Right cardiac atrium (tissue), 5 donors: ENCODE data around the gene TMEM179. TPM values are rescaled to one million over a fixed set of nuclear protein-coding genes. Genes with fewer than 3 reads are reported as not detected.

Experiments
- ATAC-seq, 2 donors: fragments of 200-7000 bp; cut with Tn5 transposase; one replicate each; pipeline versions ENCODE4 v1.8.0 to v1.9.1; 2020; ENCODE audit warnings: moderate library complexity in 2 of 2, mild to moderate bottlenecking in 1 of 2
- DNase-seq, 3 donors: peaks; one replicate each; pipeline ENCODE4 v3.0.0-alpha.2; 2020
- H3K27ac ChIP-seq: one replicate; pipeline ENCODE4 v1.5.1; 2013; ENCODE audit warnings: mild to moderate bottlenecking, low read length, control low read depth, moderate library complexity
- H3K27me3 ChIP-seq: one replicate; pipeline ENCODE4 v1.6.1; 2013; ENCODE audit not compliant: control insufficient read depth, insufficient read depth
- H3K4me1 ChIP-seq: one replicate; pipeline ENCODE4 v1.6.1; 2013; ENCODE audit warnings: low read length; ENCODE audit not compliant: control insufficient read depth, insufficient read depth
- H3K4me3 ChIP-seq: one replicate; pipeline ENCODE4 v1.5.1; 2013; ENCODE audit warnings: low read length, control low read depth
- H3K9me3 ChIP-seq: one replicate; pipeline ENCODE4 v1.6.1; 2013; ENCODE audit warnings: low read length; ENCODE audit not compliant: control insufficient read depth
- WGBS: extraction: QIAGEN DNeasy Blood & Tissue Kit; methylation state at CpG from one replicate; pipeline ENCODE4 v1.1.7; 2013; 5-methylcytosine and 5-hydroxymethylcytosine counted together
- intact Hi-C, 4 donors: fragments of 100-400 bp; cut with DNase I; formaldehyde crosslinking; loops; one replicate each; pipeline versions ENCODE4 v1.11.0 to v1.14.0; 2022 to 2023
- polyA plus RNA-seq: library from polyadenylated mRNA; stranded (reverse); fragments of 200-250 nt; gene quantifications from one replicate; pipeline ENCODE4 v1.2.3, GENCODE V29; 2013
- total RNA-seq, 4 donors: library from RNA; stranded (reverse); fragmentation: NEBNext Ultra II Directional; extraction: Animal tissue kit (Norgen Biotek cat#: 25700); gene quantifications; one replicate each; pipeline ENCODE4 v1.2.1, GENCODE V29; 2021
- donor health status: healthy with polysubstance abuse.
- donor health status: DM: no; HTN: yes; CAD: no.
- donor health status: DM: no; HTN: no; CAD: no.
- donor health status: DM: no; HTN: yes; CAD: no; lungs with severe emphysema.
- donor health status: DM: yes; HTN: yes; CAD: no.

TMEM179 gene
- total and polyA plus RNA-seq, 5 donors, result 0.57 to 2.2 (median 1.2) TPM

GRCh38 chr14:104547310-104547997 lies 57.1 kb downstream of the TMEM179 start:
- ATAC-seq (no peak), DNase-seq (peak in 2 of 3 donors; percentile 10 to 43)
- 90% methylated on average over 18 of the region's 18 CpGs for WGBS
- Histone ChIP-seq H3K9me3 (no peaks in the 10 kb centered on the region), H3K4me1 (no peaks in the 10 kb centered on the region), H3K27me3 (no peaks in the 10 kb centered on the region), H3K27ac (no peak overlapping the region), H3K4me3 (no peak overlapping the region)
- intact Hi-C loops, result no loop called here

GRCh38 chr14:104546591-104547309 lies 57.8 kb downstream of the TMEM179 start:
- H3K4me3 ChIP-seq, result no peak overlapping the region
- H3K9me3 ChIP-seq, result no peaks in the 10 kb centered on the region
- intact Hi-C loops, result no loop called here
- 86% methylated on average over 19 of the region's 19 CpGs for WGBS
- no peak overlapping the region for H3K27ac ChIP-seq
- no peaks in the 10 kb centered on the region for H3K4me1 ChIP-seq
- ATAC-seq (no peak), DNase-seq (no peak)
- no peaks in the 10 kb centered on the region for H3K27me3 ChIP-seq

GRCh38 chr14:104545942-104546501 lies 58.5 kb downstream of the TMEM179 start:
- H3K4me1 ChIP-seq, result no peaks in the 10 kb centered on the region
- WGBS, result 24% methylated on average over 24 of the region's 24 CpGs
- no peak overlapping the region for H3K4me3 ChIP-seq
- H3K27ac ChIP-seq, result no peak overlapping the region
- H3K9me3 ChIP-seq, result no peaks in the 10 kb centered on the region
- intact Hi-C loops, result no loop called here
- ATAC-seq (peak in 1 of 2 donors; percentile 72), DNase-seq (peak in 1 of 3 donors; percentile 54)
- H3K27me3 ChIP-seq, result no peaks in the 10 kb centered on the region

GRCh38 chr14:104545151-104545941 lies 59.2 kb downstream of the TMEM179 start:
- Histone ChIP-seq H3K9me3 (no peaks in the 10 kb centered on the region), H3K4me3 (no peak overlapping the region), H3K27me3 (no peaks in the 10 kb centered on the region), H3K4me1 (no peaks in the 10 kb centered on the region), H3K27ac (no peak overlapping the region)
- DNase-seq, result no peak
- WGBS, result 52% methylated on average over 32 of the region's 32 CpGs
- no peak for ATAC-seq
- intact Hi-C loops, result no loop called here

- Histone ChIP-seq H3K4me1 (no peaks in the 10 kb centered on the region), H3K27me3 (no peaks in the 10 kb centered on the region), H3K4me3 (no peak overlapping the region), H3K27ac (no peak overlapping the region), H3K9me3 (no peaks in the 10 kb centered on the region)
- WGBS, result 72% methylated on average over 17 of the region's 17 CpGs
- no peak for ATAC-seq
- no peak for DNase-seq
- intact Hi-C loops, result no loop called here
These were observed 60.1 kb downstream of the TMEM179 start for GRCh38 chr14:104544362-104544961.

GRCh38 chr14:104542871-104543830 lies 61.4 kb downstream of the TMEM179 start:
- H3K4me3 ChIP-seq, result no peak overlapping the region
- H3K4me1 ChIP-seq, result no peaks in the 10 kb centered on the region
- intact Hi-C loops, result no loop called here
- ATAC-seq, result no peak
- 81% methylated on average over 16 of the region's 16 CpGs for WGBS
- DNase-seq, result no peak
- no peaks in the 10 kb centered on the region for H3K27me3 ChIP-seq
- H3K9me3 ChIP-seq, result no peaks in the 10 kb centered on the region
- no peak overlapping the region for H3K27ac ChIP-seq

GRCh38 chr14:104541905-104542465 lies 62.6 kb downstream of the TMEM179 start:
- no peaks in the 10 kb centered on the region for H3K27me3 ChIP-seq
- no peak overlapping the region for H3K4me3 ChIP-seq
- ATAC-seq (no peak), DNase-seq (no peak)
- intact Hi-C loops, result no loop called here
- 63% methylated on average over 11 of the region's 11 CpGs for WGBS
- no peak overlapping the region for H3K27ac ChIP-seq
- peaks cover 2% of the 10 kb centered on the region for H3K4me1 ChIP-seq
- no peaks in the 10 kb centered on the region for H3K9me3 ChIP-seq

Other genes starting within 250 kb of the TMEM179 start
- gene C14orf180, start 25.0 kb downstream of the TMEM179 start, total RNA-seq, result 100 to 1,000 TPM in 3 of 4 donors, 10 to 100 TPM in 1; 56.5 to 117 (median 104) TPM
- 153 TPM for gene C14orf180, start 25.0 kb downstream of the TMEM179 start, polyA plus RNA-seq
- gene INF2, start 84.8 kb upstream of the TMEM179 start, total RNA-seq, result 10 to 100 TPM; 36.2 to 46.4 (median 42.3) TPM
- gene INF2, start 84.8 kb upstream of the TMEM179 start, polyA plus RNA-seq, result 36.6 TPM
- 100 to 1,000 TPM; 156 to 212 (median 188) TPM for gene ADSS1, start 119.5 kb upstream of the TMEM179 start, total RNA-seq
- 217 TPM for gene ADSS1, start 119.5 kb upstream of the TMEM179 start, polyA plus RNA-seq
- gene SIVA1, start 148.4 kb upstream of the TMEM179 start, total RNA-seq, result 10 to 100 TPM; 74.6 to 88.5 (median 85.1) TPM
- 201 TPM for gene SIVA1, start 148.4 kb upstream of the TMEM179 start, polyA plus RNA-seq
- gene AKT1, start 191.0 kb upstream of the TMEM179 start, total RNA-seq, result 100 to 1,000 TPM; 120 to 154 (median 126) TPM
- gene AKT1, start 191.0 kb upstream of the TMEM179 start, polyA plus RNA-seq, result 101 TPM
- gene ZBTB42, start 196.3 kb upstream of the TMEM179 start, total RNA-seq, result 1 to 10 TPM; 6.0 to 7.7 (median 6.6) TPM
- 5.3 TPM for gene ZBTB42, start 196.3 kb upstream of the TMEM179 start, polyA plus RNA-seq